Measurements from ENCODE around the gene SGMS1.
"Not testable (repeated sequence)": the region's sequence is repeated elsewhere in the genome, so short reads cannot be mapped to it uniquely, and the experiment has no call there.

DNA sequence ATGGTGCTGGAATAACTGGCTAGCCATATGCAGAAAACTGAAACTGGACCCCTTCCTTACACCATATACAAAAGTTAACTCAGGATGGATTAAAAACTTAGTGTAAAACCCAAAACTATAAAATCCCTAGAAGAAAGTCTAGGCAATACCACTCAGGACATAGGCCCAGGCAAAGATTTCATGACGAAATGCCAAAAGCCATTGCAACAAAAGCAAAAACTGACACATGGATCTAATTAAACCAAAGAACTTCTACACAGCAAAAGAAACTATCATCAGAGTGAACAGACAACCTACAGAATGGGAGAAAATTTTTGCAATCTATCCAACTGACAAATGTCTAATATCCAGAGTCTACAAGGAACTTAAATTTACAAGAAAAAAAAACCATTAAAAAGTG, 75.3 kb downstream of the SGMS1 start:
- TF ChIP-seq, protein P1, sequence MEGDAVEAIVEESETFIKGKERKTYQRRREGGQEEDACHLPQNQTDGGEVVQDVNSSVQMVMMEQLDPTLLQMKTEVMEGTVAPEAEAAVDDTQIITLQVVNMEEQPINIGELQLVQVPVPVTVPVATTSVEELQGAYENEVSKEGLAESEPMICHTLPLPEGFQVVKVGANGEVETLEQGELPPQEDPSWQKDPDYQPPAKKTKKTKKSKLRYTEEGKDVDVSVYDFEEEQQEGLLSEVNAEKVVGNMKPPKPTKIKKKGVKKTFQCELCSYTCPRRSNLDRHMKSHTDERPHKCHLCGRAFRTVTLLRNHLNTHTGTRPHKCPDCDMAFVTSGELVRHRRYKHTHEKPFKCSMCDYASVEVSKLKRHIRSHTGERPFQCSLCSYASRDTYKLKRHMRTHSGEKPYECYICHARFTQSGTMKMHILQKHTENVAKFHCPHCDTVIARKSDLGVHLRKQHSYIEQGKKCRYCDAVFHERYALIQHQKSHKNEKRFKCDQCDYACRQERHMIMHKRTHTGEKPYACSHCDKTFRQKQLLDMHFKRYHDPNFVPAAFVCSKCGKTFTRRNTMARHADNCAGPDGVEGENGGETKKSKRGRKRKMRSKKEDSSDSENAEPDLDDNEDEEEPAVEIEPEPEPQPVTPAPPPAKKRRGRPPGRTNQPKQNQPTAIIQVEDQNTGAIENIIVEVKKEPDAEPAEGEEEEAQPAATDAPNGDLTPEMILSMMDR (IDR thresholded peaks at IDR 0.05; ENCODE audit: insufficient read depth, low read depth, low read length) = not testable (repeated sequence)
- TF ChIP-seq EZH2 (IDR thresholded peaks at IDR 0.05; ENCODE audit: insufficient read depth, low read length) = not testable (repeated sequence)
